GM21825 (cell line): ENCODE measurements around the gene SPATC1L.
A peak's percentile ranks its signal among the peaks of the same experiment; 100 is the strongest.
"Not testable (repeated sequence)": the region's sequence is repeated elsewhere in the genome, so short reads cannot be mapped to it uniquely, and the experiment has no call there.

Source experiments
- ATAC-seq: cut with Tn5 transposase; IDR thresholded peaks from one replicate; pipeline ENCODE4 v1.9.1; 2021; ENCODE audit warnings: mild to moderate bottlenecking, moderate library complexity; ENCODE audit not compliant: unreplicated experiment

The SPATC1L gene

GRCh38 chr21:46183910-46184624 is at the start of gene SPATC1L:
SPATC1L (minus strand) TSS chr21:46184459; CDS start chr21:46182816, 1,643 bp downstream.
- peak; percentile 46 for ATAC-seq

- no peak for ATAC-seq
Observed at GRCh38 chr21:46229923-46230260, 45.6 kb upstream of the SPATC1L start.

GRCh38 chr21:46229133-46229922 is 45.1 kb upstream of the SPATC1L start:
- peak; percentile 26 for ATAC-seq

GRCh38 chr21:46228345-46229051 is 44.2 kb upstream of the SPATC1L start, which contains the start of gene LSS:
LSS (minus strand) TSS chr21:46228774; CDS start chr21:46228745, 29 bp downstream.
- ATAC-seq = peak; percentile 78

GRCh38 chr21:46227811-46228344 is 43.6 kb upstream of the SPATC1L start:
- no peak for ATAC-seq

GRCh38 chr21:46226920-46227599 is 42.8 kb upstream of the SPATC1L start:
- ATAC-seq = peak; percentile 22

GRCh38 chr21:46226146-46226545 is 41.9 kb upstream of the SPATC1L start:
- no peak for ATAC-seq

GRCh38 chr21:46223661-46224060 is 39.4 kb upstream of the SPATC1L start:
- not testable (repeated sequence) for ATAC-seq

GRCh38 chr21:46223217-46223616 is 39.0 kb upstream of the SPATC1L start:
- no peak for ATAC-seq

- no peak for ATAC-seq
Observed at GRCh38 chr21:46222436-46223116, 38.3 kb upstream of the SPATC1L start.

- no peak for ATAC-seq
Observed at GRCh38 chr21:46221664-46222435, 37.6 kb upstream of the SPATC1L start.

GRCh38 chr21:46220847-46221246 is 36.6 kb upstream of the SPATC1L start:
- ATAC-seq = no peak

- ATAC-seq = no peak
Observed at GRCh38 chr21:46220275-46220810, 36.1 kb upstream of the SPATC1L start.

GRCh38 chr21:46219591-46220239 is 35.5 kb upstream of the SPATC1L start:
- no peak for ATAC-seq

- ATAC-seq = no peak
Observed at GRCh38 chr21:46218906-46219590, 34.8 kb upstream of the SPATC1L start.

- no peak for ATAC-seq
Observed at GRCh38 chr21:46217511-46218196, 33.4 kb upstream of the SPATC1L start.

- no peak for ATAC-seq
Observed at GRCh38 chr21:46216132-46216747, 32.0 kb upstream of the SPATC1L start.
